ENCODE measurements around the gene PLCXD3. TPM values are rescaled to one million over a fixed set of nuclear protein-coding genes. Genes with fewer than 3 reads are reported as not detected.

The PLCXD3 gene
- total RNA-seq, 6 donors from 2014 or later, result 1.0 to 2.9 (median 2.2) TPM

- Histone ChIP-seq H3K27me3 (no peaks in the 10 kb centered on the region), H3K4me3 (no peak overlapping the region), H3K4me1 (no peaks in the 10 kb centered on the region), H3K9me3 (no peaks in the 10 kb centered on the region), H3K27ac (no peak overlapping the region), H3K36me3 (no peaks in the 10 kb centered on the region)
- TF ChIP-seq POLR2AphosphoS5 (IDR thresholded peaks at IDR 0.05), result no peak
- ATAC-seq (ENCODE audit: low FRiP score in 2 of 2) (no peak), DNase-seq (no peak)
- WGBS, 2 donors, result 63 to 66% methylated on average over 4 of the region's 4 CpGs
Observed at GRCh38 chr5:41277476-41278245, 232.7 kb downstream of the PLCXD3 start.

GRCh38 chr5:41275813-41276512 lies 234.4 kb downstream of the PLCXD3 start:
- WGBS, 2 donors, result 75 to 78% methylated on average over 8 of the region's 8 CpGs
- TF ChIP-seq POLR2A (IDR thresholded peaks at IDR 0.05), result no peak
- no peak for TF ChIP-seq CTCF (IDR thresholded peaks at IDR 0.05)
- TF ChIP-seq EP300 (IDR thresholded peaks at IDR 0.05), result no peak
- no peak for TF ChIP-seq POLR2AphosphoS5 (IDR thresholded peaks at IDR 0.05)
- no peak for DNase-seq
- ATAC-seq (ENCODE audit: low FRiP score in 2 of 2), result no peak
- Histone ChIP-seq H3K27me3 (no peaks in the 10 kb centered on the region), H3K4me3 (no peak overlapping the region), H3K36me3 (no peaks in the 10 kb centered on the region), H3K4me1 (no peaks in the 10 kb centered on the region), H3K9me3 (no peaks in the 10 kb centered on the region), H3K27ac (no peak overlapping the region)

GRCh38 chr5:41270423-41271251 lies 239.8 kb downstream of the PLCXD3 start:
- Histone ChIP-seq H3K27ac (no peak overlapping the region), H3K4me1 (no peaks in the 10 kb centered on the region), H3K36me3 (no peaks in the 10 kb centered on the region), H3K9me3 (no peaks in the 10 kb centered on the region), H3K27me3 (no peaks in the 10 kb centered on the region), H3K4me3 (no peak overlapping the region)
- 43 to 51% methylated on average over 2 of the region's 2 CpGs for WGBS, 2 donors
- ATAC-seq (ENCODE audit: low FRiP score in 2 of 2) (peak; percentile 73 to 78), DNase-seq (no peak)
- no peak for TF ChIP-seq POLR2AphosphoS5 (IDR thresholded peaks at IDR 0.05)
- TF ChIP-seq CTCF (IDR thresholded peaks at IDR 0.05), result peak; percentile 44 to 67 (median 58)

- no peak for TF ChIP-seq POLR2A (IDR thresholded peaks at IDR 0.05)
- TF ChIP-seq EP300 (IDR thresholded peaks at IDR 0.05), result no peak
- no peak for TF ChIP-seq CTCF (IDR thresholded peaks at IDR 0.05)
- TF ChIP-seq POLR2AphosphoS5 (IDR thresholded peaks at IDR 0.05), result no peak
- H3K9me3 ChIP-seq, result no peaks in the 10 kb centered on the region
- WGBS, 2 donors, result 89 to 91% methylated on average over 1 of the region's 1 CpG
- H3K27me3 ChIP-seq, result no peaks in the 10 kb centered on the region
- H3K4me1 ChIP-seq, result peaks cover 0 to 7% (median 0%) of the 10 kb centered on the region in 4 donors
- no peak for ATAC-seq (ENCODE audit: low FRiP score in 2 of 2)
- DNase-seq, result no peak
- H3K36me3 ChIP-seq, result no peaks in the 10 kb centered on the region
- H3K27ac ChIP-seq, result no peak overlapping the region
- no peak overlapping the region for H3K4me3 ChIP-seq
Observed at GRCh38 chr5:41268894-41269293, 241.5 kb downstream of the PLCXD3 start.

GRCh38 chr5:41266377-41266776 lies 244.0 kb downstream of the PLCXD3 start:
- DNase-seq (no peak), ATAC-seq (ENCODE audit: low FRiP score in 2 of 2) (no peak)
- H3K4me3 ChIP-seq, result no peak overlapping the region
- H3K27ac ChIP-seq, result no peak overlapping the region
- no peaks in the 10 kb centered on the region for H3K9me3 ChIP-seq
- H3K36me3 ChIP-seq, result no peaks in the 10 kb centered on the region
- H3K27me3 ChIP-seq, result no peaks in the 10 kb centered on the region
- TF ChIP-seq EP300 (IDR thresholded peaks at IDR 0.05), result no peak
- TF ChIP-seq CTCF (IDR thresholded peaks at IDR 0.05), result no peak
- no peak for TF ChIP-seq POLR2A (IDR thresholded peaks at IDR 0.05)
- TF ChIP-seq POLR2AphosphoS5 (IDR thresholded peaks at IDR 0.05), result no peak
- WGBS, 2 donors, result 71% methylated on average over 2 of the region's 2 CpGs
- H3K4me1 ChIP-seq, result peaks cover 0 to 12% (median 0%) of the 10 kb centered on the region in 4 donors

Data from upper lobe of left lung (tissue), 6 donors.